ENCODE measurements around the gene LRCH2.

The LRCH2 gene

DNA sequence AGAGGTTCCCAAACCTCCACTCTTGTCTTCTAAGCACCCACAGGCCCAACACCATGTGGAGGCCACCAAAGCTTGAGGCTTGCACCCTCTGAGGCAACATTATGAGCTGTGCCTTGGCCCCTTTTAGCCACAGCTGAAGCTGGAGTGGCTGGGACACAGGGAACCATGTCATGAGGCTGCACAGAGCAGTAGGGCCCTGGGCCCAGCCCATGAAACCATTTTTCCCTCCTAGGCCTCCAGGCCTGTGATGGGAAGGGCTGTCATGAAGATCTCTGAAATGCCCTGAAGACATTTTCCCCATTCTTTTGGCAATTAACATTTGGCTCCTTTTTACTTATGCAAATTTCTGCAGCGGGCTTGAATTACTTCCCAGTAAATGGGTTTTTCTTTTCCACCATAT, 29.9 kb downstream of the LRCH2 start:
- no peak for DNase-seq

DNA sequence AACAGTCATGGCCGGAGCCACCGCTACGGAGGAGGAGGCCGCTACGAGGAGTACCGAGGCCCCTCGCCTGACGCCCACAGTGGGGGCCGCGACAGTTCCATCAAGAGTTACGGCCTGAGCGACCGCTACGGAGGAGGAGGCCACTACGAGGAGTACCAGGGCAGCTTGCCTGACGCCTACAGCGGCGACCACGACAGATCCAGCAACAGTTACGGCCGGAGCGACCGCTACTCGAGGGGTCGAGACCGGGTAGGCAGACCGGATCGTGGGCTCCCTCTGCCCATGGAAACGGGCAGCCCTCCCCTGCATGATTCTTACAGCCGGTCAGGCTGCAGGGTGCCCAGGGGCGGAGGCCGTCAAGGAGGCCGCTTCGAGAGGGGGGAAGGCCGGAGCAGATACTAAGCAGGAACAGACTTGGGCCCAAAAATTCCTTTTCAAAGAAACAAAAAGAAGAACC, 41.6 kb downstream of the LRCH2 start:
- DNase-seq, result no peak

DNA sequence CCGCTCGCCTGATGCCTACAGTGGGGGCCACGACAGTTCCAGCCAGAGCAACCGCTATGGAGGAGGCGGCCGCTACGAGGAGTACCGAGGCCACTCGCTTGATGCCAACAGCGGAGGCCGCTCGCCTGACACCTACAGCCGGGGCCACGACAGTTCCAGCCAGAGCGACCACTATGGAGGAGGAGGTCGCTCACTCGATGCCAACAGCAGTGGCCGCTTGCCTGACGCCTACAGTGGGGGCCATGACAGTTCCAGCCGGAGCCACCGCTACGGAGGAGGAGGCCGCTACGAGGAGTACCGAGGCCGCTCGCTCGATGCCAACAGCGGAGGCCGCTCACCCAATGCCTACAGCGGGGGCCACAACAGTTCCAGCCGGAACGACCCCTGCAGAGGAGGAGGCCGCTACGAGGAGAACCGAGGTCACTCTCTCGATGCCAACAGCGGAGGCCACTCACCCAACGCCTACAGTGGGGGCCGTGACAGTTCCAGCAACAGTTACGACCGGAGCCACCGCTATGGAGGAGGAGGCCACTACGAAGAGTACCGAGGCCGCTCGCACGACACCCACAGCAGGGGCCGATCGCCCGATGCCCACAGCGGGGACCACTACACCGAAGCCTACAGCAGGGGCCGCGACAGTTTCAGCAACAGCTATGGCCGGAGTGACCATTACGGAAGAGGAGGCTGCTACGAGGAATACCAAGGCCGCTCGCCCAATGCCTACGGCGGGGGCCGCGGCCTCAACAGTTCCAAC, 42.2 kb downstream of the LRCH2 start:
- DNase-seq, result no peak

DNA sequence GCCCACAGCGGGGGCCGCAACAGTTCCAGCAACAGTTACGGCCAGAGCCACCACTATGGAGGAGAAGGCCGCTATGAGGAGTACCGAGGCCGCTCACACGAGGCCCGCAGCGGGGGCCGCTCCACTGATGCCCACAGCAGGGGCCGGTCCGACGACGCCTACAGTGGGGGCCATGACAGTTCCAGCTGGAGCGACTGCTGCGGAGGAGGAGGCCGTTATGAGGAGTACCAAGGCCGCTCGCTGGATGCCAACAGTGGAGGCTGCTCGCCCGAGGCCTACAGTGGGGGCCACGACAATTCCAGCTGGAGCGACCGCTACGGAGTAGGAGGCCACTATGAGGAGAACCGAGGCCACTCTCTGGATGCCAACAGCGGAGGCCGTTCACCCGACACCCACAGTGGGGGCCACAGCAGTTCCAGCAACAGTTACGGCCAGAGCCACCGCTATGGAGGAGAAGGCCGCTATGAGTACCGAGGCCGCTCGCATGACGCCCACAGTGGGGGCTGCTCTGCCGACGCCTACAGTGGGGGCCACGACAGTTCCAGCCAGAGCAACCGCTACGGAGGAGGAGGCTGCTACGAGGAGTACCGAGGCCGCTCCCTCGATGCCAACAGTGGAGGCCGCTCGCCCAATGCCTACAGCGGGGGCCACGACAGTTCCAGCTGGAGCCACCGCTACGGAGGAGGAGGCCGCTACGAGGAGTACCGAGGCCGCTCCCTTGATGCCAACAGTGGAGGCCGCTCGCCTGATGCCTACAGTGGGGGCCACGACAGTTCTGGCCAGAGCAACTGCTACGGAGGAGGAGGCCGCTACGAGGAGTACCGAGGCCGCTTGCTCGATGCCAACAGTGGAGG, 43.0 kb downstream of the LRCH2 start:
- no peak for DNase-seq

DNA sequence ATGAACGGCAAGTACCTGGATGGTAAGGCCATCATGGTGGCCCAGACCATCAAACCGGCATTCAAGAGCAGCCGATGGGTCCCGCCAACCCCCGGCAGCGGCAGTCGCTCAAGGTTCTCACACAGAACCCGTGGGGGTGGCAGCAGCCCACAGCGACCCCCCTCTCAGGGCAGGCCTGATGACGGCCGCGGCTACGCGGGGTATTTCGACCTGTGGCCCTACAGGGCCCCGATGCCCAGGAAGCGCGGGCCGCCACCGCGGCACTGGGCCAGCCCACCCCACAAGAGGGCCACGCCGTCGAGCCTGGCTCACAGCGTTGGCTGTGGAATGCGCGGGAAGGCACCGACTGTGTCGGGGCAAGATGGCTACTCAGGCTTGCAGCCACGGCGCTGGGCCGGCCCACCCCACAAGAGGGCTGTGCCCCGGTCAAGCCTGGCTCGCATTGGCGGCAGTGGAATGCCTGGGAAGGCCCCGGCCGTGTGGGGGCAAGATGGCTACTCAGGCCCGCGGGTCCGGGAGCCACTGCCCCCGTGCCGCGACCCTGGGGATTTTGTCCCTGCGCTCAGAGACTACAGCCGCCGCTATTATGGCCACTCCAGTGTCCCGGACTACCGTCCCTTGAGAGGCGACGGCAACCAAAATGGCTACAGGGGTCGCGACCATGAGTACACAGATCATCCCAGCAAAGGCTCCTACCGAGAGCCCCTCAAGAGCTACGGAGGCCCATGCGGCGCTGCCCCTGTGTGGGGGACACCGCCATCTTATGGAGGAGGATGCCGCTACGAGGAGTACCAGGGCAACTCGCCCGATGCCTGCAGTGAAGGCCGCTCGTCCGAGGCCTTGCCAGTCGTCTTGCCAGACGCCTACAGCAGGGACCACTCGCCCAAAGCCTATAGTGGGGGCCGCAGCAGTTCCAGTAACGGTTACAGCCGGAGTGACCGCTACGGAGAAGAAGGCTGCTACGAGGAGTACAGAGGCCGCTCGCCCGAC, 44.0 kb downstream of the LRCH2 start:
- DNase-seq, result no peak

DNA sequence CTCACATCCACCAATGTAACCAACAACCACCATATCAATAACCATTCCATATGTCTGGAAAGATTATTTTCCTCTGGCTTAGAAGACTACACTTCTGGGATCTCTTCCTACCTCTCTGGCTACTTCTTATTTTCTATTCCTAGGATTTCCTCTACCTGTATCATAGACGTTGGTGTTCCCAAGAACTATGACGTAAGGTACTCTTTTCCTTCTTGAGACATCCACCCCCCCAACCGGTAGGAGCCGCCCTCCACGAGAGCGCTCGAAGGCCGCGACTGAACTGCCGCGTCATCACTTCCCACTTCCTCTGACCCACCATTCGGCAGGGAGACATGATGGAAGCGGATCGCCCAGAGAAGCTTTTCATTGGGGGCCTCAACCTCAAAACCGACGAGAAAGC, 44.8 kb downstream of the LRCH2 start, which contains the start of gene RBMXL3:
Gene RBMXL3, plus strand, starts transcription at position 301 of the 400 bp plus-strand sequence. Its CDS starts 32 bp downstream, at position 333.
- DNase-seq, result no peak

DNA sequence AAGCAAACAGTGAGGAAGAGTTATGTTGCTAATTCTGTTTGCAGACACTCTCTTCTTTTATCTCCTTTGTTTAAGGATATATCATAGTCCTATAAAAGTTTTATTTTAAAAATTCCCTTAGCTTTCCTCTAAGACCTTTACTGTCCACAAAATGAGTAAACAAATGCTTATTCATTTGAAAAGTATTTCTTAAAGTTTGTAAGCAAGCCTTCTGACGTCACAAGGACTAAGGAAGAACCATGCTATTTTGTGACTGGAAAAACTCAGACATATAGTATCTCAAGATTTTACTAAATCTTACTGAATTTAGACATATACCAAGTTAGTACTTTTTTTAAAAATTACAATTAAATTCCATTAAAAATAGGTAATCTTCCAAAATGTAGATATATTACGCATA, 49.9 kb downstream of the LRCH2 start:
- DNase-seq, result no peak

DNA sequence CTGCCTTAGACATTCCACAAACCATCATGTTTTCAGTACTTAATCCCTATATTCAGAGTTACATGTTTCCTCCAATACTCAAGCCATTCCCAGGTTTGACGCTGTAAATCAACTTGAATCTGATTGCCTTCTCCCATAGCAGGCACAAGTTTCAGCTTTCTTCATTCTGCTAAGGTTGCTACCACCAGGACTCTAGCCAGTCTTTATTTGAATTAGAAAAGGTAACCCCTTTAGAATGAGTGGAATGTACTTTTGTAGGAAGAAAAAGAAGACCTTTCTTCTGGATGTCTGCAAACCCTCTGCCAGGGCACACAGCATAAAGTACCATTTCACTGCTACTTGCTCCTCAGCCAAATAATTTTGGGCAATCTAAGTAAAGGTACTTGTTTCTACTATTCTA, 55.4 kb downstream of the LRCH2 start:
- no peak for DNase-seq

DNA sequence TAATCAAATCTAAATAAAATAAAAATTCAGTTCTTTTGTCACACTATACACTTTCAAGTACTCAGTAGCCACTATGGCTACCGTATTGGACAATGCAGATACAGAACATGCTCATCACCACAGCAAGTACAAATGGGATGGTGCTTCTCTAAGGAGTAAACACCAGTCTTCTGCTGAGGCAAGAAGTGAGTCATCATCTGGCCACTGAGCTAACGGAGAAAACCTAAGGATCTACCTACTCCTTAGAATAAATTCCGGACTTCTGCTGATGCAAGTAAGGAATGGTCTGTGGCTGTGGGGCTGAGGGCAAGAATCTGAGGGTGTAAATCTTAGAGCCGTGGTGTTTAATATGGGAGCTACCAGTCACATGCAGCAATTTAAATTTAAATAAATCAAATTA, 56.0 kb downstream of the LRCH2 start:
- DNase-seq, result no peak

DNA sequence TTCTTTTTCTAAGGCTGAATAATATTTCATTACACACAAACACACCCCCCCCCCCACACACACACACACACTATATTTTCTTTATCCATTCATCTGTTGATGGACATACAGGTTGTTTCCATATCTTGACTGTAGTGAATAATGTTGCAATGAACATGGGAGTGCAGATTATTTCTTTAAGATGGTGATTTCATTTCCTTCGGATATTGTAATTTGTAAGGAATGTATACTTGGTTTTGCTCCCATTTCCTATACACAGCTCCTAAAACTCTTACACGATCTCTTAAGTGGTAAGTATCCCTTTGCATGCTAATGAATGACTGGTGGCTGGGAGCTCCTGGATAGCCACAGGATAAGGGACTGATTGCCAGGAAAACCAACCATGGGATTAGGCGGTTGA, 59.3 kb downstream of the LRCH2 start:
- no peak for DNase-seq

DNA sequence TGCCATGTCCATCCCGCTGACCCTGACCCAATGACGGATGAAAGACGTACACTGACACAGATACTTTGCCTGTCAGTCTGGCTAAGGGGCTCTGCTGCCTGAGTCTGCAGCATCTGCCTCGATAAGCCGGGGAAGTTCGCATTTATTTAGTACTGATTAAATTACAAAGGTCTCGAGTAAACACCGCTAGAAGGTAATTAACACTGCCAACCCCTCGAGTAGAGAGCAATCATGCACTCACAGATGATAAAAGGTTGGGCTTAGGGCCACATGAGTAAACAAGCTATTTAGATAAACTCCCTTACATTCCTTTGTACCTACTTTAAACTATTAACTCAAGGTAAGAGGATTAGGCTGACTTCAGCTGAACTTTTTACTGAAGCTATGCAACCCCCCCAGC, 60.7 kb downstream of the LRCH2 start:
- no peak for DNase-seq

DNA sequence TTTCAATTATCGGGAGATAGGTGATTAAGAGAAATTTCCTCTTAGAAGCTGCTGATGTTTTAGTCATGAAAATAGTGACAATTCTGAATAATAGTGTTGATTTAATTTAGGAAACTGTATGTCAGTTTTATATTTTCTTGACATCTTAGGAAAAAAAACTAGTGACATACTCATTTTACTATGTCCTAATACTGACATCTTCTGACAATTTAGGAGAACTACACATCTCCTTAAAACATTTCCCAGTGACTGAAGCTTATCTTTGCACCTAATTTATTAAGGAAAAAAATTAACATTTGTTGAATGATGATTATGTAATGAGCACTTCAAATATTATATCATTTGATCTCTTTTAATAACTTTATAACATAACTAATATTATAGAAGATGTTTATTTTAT, 86.7 kb downstream of the LRCH2 start:
- no peak for DNase-seq

DNA sequence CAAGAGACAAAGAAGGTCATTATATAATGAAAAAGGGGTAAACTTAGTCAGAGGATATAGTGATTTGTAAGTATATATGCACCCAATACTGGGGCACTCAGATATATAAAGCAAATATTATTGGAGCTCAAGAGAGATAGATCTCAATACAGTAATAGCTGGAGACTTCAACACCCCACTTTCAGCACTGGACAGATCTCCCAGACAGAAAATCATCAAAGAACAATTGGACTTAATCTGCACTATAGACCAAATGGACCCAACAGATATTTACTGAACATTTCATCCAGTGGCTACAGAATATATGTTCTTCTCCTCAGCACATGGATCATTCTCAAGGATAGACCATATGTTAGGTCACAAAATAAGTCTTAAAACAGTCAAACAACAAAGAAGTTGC, 91.8 kb downstream of the LRCH2 start:
- no peak for DNase-seq

DNA sequence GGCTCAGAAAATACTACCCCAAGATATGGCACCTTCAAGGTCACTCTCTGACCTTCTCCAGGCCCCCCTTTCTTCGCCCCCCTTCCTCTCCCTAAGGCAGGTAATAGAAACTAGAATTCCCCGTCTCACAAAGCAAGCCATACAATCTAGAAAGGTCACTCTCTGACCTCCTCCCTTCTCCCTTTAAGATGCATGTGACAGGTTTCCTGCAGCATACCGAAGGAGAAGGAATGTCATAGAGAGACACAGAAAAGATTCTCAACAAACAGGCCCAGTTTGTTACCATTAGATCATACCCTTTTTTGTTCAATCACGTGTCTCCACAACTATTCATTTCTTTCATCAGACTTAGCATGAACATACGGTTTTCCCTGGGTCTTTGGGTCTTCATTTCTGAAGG, 95.9 kb downstream of the LRCH2 start:
- DNase-seq, result no peak

DNA sequence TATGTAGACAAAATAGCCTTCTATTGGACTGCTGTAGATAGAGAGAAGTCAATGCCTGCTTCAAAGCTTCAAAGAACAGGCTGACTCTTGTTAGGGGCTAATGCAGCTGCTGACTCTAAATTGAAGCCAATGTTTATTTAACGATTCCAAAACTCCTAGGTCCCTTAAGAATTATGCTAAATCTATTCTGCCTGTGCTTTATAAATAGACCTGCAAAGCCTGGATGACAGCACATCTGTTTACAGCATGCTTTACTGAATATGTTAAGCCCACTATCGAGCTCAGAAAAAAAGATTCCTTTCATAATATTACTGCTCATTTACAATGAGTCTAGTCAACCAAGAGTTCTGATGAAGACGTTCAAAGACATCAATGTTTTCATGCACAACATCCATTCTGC, 99.5 kb downstream of the LRCH2 start:
- DNase-seq, result no peak

DNA sequence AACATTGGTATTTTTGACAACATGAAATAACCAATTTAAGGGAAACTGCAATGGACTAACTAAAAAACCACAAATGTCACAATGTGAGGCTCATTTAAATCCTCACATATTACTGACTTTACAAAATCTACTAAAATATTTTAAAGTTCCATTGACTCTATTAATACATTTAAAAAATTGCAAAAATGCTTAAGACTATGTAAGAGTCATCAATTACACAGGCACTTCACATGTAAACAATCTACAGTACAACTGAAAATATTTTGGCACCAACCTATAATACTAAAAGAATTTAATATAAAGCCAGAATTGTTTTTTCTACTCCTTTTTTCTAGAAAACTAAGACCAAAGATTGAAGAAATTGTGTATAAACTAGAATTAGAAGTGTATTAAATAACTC, 121.5 kb downstream of the LRCH2 start:
- DNase-seq, result no peak

DNA sequence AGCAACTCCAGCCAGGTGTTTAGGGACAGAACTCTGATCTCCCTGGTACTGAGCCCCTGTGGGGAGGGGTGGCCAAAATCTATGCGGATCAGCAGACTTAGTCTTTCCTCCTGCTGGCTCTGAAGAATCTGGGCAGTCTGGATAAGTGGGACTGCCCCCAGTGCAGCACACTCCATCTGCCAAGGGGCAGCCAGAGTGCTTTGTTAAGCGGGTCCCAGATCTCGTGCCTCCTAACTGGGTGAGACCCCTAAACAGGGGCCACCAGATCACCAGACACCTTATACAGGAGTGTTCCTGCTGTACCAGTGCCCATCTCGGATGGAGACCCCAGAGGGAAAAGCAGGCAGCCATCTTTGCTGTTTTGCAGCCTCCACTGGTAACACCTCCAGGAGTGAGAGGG, 135.0 kb downstream of the LRCH2 start:
- no peak for DNase-seq

DNA sequence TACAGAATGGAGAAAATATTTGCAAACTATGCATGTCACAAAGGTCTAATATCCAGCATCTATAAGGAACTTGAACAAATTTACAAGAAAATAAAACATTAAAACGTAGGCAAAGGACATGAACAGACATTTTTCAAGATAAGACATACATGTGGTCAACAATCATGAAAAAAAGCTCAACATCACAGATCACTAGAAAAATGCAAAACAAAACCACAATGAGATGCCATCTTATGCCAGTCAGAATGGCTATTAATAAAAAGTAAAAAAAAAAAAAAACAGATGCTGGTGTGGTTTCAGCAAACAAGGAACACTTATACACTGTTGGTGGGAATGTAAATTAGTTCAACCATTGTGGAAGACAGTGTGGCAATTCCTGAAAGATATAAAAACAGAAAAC, 140.7 kb downstream of the LRCH2 start:
- no peak for DNase-seq

DNA sequence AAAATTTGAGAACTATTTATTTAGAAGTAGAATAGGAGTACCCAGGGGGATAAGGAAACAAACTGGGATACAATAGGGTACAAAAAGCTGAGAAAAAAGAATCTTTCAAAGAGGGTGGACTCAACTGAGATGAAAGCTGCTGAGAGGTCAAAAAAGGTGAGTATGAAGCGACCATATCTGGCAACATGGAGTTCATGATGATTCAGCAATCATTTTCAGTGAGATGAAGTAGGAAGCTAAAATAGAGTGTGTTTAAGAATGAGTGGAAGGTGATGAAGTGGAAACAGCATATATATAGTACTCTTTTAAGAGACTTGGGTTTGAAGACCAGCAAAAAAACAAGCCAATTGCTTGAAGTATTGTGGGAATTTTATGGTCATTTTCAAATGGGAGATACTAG, 144.5 kb downstream of the LRCH2 start:
- DNase-seq, result no peak

DNA sequence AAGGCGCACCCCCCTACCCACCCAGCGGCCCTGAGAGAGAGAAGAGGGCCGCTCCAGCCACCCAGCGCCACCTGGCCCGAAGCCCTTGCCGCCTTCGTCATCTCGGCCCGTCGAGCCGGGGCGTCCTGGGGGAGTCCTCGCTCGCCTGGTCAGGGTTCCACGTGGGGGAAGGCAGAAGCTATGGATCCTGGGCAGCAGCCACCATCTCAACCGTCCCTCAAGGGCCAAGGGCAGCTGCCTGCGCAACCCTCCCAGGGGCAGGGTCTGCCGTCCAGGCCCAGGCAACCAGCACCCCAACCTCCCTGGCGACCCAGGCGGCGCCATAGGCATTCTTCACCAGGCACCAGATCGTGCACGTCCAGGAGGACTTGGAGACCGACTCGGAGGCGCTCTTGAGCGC, 165.0 kb downstream of the LRCH2 start:
- no peak for DNase-seq

DNA sequence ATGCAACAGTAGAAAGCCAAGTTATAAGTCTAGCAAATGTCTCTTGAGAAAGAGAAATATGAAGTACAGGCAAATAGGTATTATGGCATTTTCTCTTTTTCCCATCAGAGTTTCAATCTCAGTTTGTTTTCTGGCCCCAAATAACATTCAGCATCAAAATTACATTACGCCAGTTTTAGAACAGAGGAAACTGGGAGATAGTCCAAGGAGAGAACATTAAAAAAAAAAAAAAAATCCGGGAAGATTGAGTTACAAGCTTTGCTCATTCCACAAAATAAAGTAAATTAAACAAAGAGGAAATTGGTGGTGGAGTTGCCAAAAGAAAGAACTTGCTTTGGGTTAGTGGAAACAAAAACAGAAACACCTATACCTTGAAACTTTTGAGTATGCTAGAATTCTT, 166.1 kb downstream of the LRCH2 start:
- DNase-seq, result no peak

DNA sequence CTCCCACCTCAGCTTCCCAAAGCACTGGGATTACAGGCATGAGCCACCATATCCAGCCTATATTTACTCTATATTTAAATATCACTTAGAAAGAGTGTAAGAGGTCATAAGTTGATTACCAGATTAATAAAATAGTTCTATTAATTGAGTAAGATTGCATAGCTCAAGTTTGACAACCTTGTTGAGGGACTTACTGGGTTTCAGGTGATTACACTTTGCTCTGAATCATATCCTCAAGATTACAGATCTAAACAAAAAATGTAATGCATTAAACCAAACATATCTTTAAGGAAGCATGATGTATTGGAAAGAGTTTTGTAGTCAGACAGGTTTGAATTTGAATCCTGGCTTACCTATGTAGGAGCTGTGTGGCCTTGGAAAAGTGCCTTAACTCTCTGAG, 168.6 kb downstream of the LRCH2 start:
- DNase-seq, result no peak

All from activated CD4-positive, alpha-beta T cell treated with anti-CD3 and anti-CD28 coated beads, Interleukin-2, amount 50 U/mL, for 1 hour (primary cell).